HepG2 (cell line): ENCODE results near the gene LMAN2. TPM values are rescaled to one million over a fixed set of nuclear protein-coding genes. Genes with fewer than 3 reads are reported as not detected.

Experiments
- AHR ChIP-seq: IDR thresholded peaks from 2 replicates; pipeline ENCODE4 v1.6.1; 2018; ENCODE audit warnings: missing genetic modification reagents, missing compliant biosample characterization
- ARID2 ChIP-seq: sonication (generic); formaldehyde crosslinking; IDR thresholded peaks from 2 replicates; pipeline ENCODE4 v1.8.1; 2022; ENCODE audit warnings: mild to moderate bottlenecking, missing genetic modification reagents, borderline replicate concordance
- FOXA3 ChIP-seq: IDR thresholded peaks from 2 replicates; pipeline ENCODE4 v1.6.1; 2016; ENCODE audit warnings: missing genetic modification reagents, missing compliant biosample characterization
- IRF2 ChIP-seq: IDR thresholded peaks from 2 replicates; pipeline ENCODE4 v1.6.1; 2018; ENCODE audit warnings: missing genetic modification reagents, missing compliant biosample characterization
- MAFK ChIP-seq, 2 experiments: IDR thresholded peaks in 1 of 2; conservative IDR thresholded peaks in 1 of 2; 2 replicates each; pipeline ENCODE4 v1.6.1; 2011; ENCODE audit warnings: improper control_type of control experiment in 2 of 2, low read length in 2 of 2
- MBD4 ChIP-seq: IDR thresholded peaks from 2 replicates; pipeline ENCODE4 v1.6.1; 2012; ENCODE audit warnings: low read length, inconsistent platforms, borderline replicate concordance
- MNT ChIP-seq: fragments of 450-650 bp; IDR thresholded peaks from 2 replicates; pipeline ENCODE4 v1.6.1; 2016
- NFE2 ChIP-seq: sonication (generic); formaldehyde crosslinking; IDR thresholded peaks from 2 replicates; pipeline ENCODE4 v1.4.0; 2020; ENCODE audit warnings: missing genetic modification reagents
- SALL1 ChIP-seq: sonication (generic); formaldehyde crosslinking; IDR thresholded peaks from 2 replicates; pipeline ENCODE4 v1.8.0; 2022; ENCODE audit warnings: mild to moderate bottlenecking, missing genetic modification reagents
- SMAD3 ChIP-seq: sonication (generic); formaldehyde crosslinking; IDR thresholded peaks from 2 replicates; pipeline ENCODE4 v1.4.0; 2020; ENCODE audit warnings: missing genetic modification reagents
- STAT6 ChIP-seq: sonication (generic); formaldehyde crosslinking; IDR thresholded peaks from 2 replicates; pipeline ENCODE4 v1.4.0; 2020; ENCODE audit warnings: missing genetic modification reagents, mild to moderate bottlenecking, borderline replicate concordance
- TCF12 ChIP-seq, 2 experiments: fragments of 450-650 bp in 1 of 2; sonication (generic) in 1 of 2; formaldehyde crosslinking in 1 of 2; IDR thresholded peaks; 2 replicates each; pipeline versions ENCODE4 v1.6.1 to v1.8.0; 2017 to 2022; ENCODE audit warnings: antibody characterized with exemption in 1 of 2, mild to moderate bottlenecking in 1 of 2, missing genetic modification reagents in 1 of 2, moderate library complexity in 1 of 2
- TFDP1 ChIP-seq: IDR thresholded peaks from 2 replicates; pipeline ENCODE4 v1.6.1; 2016; ENCODE audit warnings: missing compliant biosample characterization, missing genetic modification reagents, borderline replicate concordance
- ZFP36L1 ChIP-seq: sonication (generic); formaldehyde crosslinking; IDR thresholded peaks from 2 replicates; pipeline ENCODE4 v1.8.0; 2022; ENCODE audit warnings: mild to moderate bottlenecking, missing genetic modification reagents, moderate library complexity
- ZNF230 ChIP-seq: sonication (generic); formaldehyde crosslinking; IDR thresholded peaks from 2 replicates; pipeline ENCODE4 v1.4.0; 2020; ENCODE audit warnings: mild to moderate bottlenecking, missing genetic modification reagents
- ZNF337 ChIP-seq: sonication (generic); formaldehyde crosslinking; IDR thresholded peaks from 2 replicates; pipeline ENCODE4 v1.5.1; 2020; ENCODE audit warnings: missing genetic modification reagents, low read depth, mild to moderate bottlenecking, borderline replicate concordance
- ZNF552 ChIP-seq: sonication (generic); formaldehyde crosslinking; IDR thresholded peaks from 2 replicates; pipeline ENCODE4 v1.9.0; 2022; ENCODE audit warnings: missing genetic modification reagents, mild to moderate bottlenecking, borderline replicate concordance
- ZNF781 ChIP-seq: sonication (generic); formaldehyde crosslinking; IDR thresholded peaks from 2 replicates; pipeline ENCODE4 v1.5.1; 2020; ENCODE audit warnings: borderline replicate concordance, mild to moderate bottlenecking, missing genetic modification reagents; ENCODE audit errors: not compliant biosample characterization
- polyA plus RNA-seq, 8 experiments: library from polyadenylated mRNA; depleted of rRNA in 3 of 8; stranded (reverse) in 7 of 8; unstranded in 1 of 8; fragments of >200 nt; fragmentation: Illumina TruSeq in 4 of 8; extraction: Trizol in 4 of 8; gene quantifications; 2 replicates each; pipeline versions ENCODE4 v1.2.1 to v1.2.3, GENCODE V29; 2011 to 2016; ENCODE audit warnings: low read depth in 4 of 8, missing spikeins in 1 of 8, mixed read lengths in 1 of 8; ENCODE audit not compliant: insufficient read depth in 1 of 8
- total RNA-seq, 5 experiments: library from RNA; depleted of rRNA; stranded (reverse); fragments of >200 nt; fragmentation: Illumina TruSeq; extraction: Trizol; gene quantifications; 2 replicates each; pipeline ENCODE4 v1.2.3, GENCODE V29; 2016; ENCODE audit warnings: low read depth in 1 of 5

The LMAN2 gene
- total and polyA plus RNA-seq, 2 of the 13 experiments (the other 11 are each of a cell fraction or from before 2014, with no cell fraction given): 191 to 197 TPM

DNA sequence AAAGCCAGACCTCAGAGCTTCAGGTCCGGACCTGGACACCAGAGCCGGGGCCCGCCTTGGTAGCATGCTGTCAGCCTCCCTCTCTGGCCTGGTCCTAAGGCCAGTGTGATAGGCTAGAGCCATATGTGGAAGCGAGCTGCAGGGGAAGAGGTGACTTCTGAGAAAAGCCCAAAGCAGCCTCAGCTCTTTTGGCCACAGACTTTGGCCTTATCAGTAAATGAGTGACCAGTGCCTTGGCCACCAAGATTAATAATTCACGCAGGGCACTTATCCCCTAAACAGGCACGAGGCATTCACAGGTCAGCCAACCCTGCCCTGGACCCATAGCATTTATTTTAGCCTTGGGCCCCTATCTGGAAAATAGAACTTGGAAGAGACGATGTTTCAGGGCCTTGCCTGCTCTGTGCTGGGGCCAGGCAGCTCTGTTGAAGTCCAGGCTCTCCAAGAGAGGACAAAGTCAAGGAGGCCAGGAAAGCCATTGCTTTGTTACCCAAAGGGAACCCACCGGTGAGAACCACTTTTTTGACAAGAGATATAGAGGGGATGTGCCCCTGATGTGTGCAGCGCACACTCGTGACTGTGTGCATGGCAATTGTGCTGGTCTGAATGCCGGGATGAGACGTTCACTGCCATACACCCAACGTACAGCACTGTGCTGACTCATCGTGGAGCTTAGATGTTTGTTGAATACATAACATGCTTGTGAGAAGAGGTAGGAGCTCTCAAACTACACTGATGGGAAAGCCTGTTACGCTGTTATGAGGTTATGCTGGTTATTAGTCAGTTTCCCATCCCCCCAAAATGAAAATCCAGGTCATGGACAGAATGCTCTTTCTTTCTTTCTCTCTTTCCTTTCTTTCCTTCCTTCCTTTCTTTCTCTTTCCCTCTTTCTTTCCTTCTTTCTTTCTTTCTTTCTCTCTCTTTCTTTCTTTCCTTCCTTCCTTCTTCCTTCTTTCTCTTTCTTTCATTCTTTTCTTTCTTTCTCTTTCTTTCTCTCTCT, 27.7 kb upstream of the LMAN2 start (continued):
- no peak for TF ChIP-seq MNT
- TF ChIP-seq ZNF337 (CRISPR knock-in tag): no peak
- TF ChIP-seq MBD4: no peak
- TF ChIP-seq AHR (CRISPR knock-in tag): peak; percentile 75; the same call in 1 of the 2 replicates
- TF ChIP-seq MAFK (conservative IDR thresholded peaks at IDR 0.05 in 1 of 2, IDR thresholded peaks at IDR 0.05 in 1 of 2; ENCODE audit: low read length in 2 of 2): peak; percentile 79 to 96
- TF ChIP-seq SMAD3: peak; percentile 58; the same call in 1 of the 2 replicates
- no peak for TF ChIP-seq ZFP36L1 (CRISPR knock-in tag)
- TF ChIP-seq ZNF781 (CRISPR knock-in tag): peak; percentile 34
- TF ChIP-seq TCF12 (IDR thresholded peaks at IDR 0.05): no peak
- TF ChIP-seq TCF12 (CRISPR knock-in tag; IDR thresholded peaks at IDR 0.05): peak; percentile 74; the same call in 1 of the 2 replicates
- no peak; the same call in 1 of the 2 replicates for TF ChIP-seq TFDP1 (CRISPR knock-in tag)
- peak; percentile 74 for TF ChIP-seq SALL1 (CRISPR knock-in tag)
- TF ChIP-seq NFE2 (CRISPR knock-in tag): peak; percentile 90
- TF ChIP-seq FOXA3 (CRISPR knock-in tag): peak; percentile 57
- peak; percentile 27; the same call in 1 of the 2 replicates for TF ChIP-seq IRF2 (CRISPR knock-in tag)
- no peak for TF ChIP-seq ZNF552 (CRISPR knock-in tag)
- TF ChIP-seq ZNF230 (CRISPR knock-in tag): peak; percentile 79
- no peak for TF ChIP-seq STAT6 (CRISPR knock-in tag)
- no peak for TF ChIP-seq ARID2 (CRISPR knock-in tag)
